Endodermal cell (in vitro differentiated cells): ENCODE results near the gene HENMT1. TPM values are rescaled to one million over a fixed set of nuclear protein-coding genes. Genes with fewer than 3 reads are reported as not detected.

Experiments
- DNase-seq: peaks from one replicate; pipeline ENCODE4 v3.0.0-alpha.2; 2017
- H3K27ac ChIP-seq: 2 replicates; pipeline ENCODE4 v1.5.1; 2013; ENCODE audit warnings: mild to moderate bottlenecking, low read depth, low read length, moderate library complexity
- H3K27me3 ChIP-seq: 2 replicates; pipeline ENCODE4 v1.6.1; 2013; ENCODE audit warnings: mild to moderate bottlenecking, low read length, moderate library complexity; ENCODE audit not compliant: insufficient read depth, control insufficient read depth, poor library complexity, severe bottlenecking
- H3K36me3 ChIP-seq: 2 replicates; pipeline ENCODE4 v1.7.0; 2013; ENCODE audit warnings: mild to moderate bottlenecking, low read length, moderate library complexity; ENCODE audit not compliant: control insufficient read depth, insufficient read depth
- H3K4me1 ChIP-seq: one replicate; pipeline ENCODE4 v1.7.0; 2013; ENCODE audit warnings: low read length; ENCODE audit not compliant: control insufficient read depth, insufficient read depth
- H3K4me3 ChIP-seq: 2 replicates; pipeline ENCODE4 v1.5.1; 2013; ENCODE audit warnings: mild to moderate bottlenecking, low read length, moderate library complexity
- H3K9ac ChIP-seq: 2 replicates; pipeline ENCODE4 v1.6.1; 2013; ENCODE audit warnings: mild to moderate bottlenecking, low read length, moderate library complexity; ENCODE audit not compliant: poor library complexity, severe bottlenecking; ENCODE audit errors: extremely low read depth
- H3K9me3 ChIP-seq: 2 replicates; pipeline ENCODE4 v1.6.1; 2013; ENCODE audit warnings: mild to moderate bottlenecking, low read length, moderate library complexity; ENCODE audit not compliant: control insufficient read depth
- H3K27ac Mint-ChIP-seq: 2 replicates; pipeline ENCODE4 v1.8.0; 2020; ENCODE audit warnings: mixed read lengths
- H3K27me3 Mint-ChIP-seq: 2 replicates; pipeline ENCODE4 v1.8.0; 2021; ENCODE audit warnings: mild to moderate bottlenecking, mixed read lengths; ENCODE audit not compliant: insufficient read depth
- H3K36me3 Mint-ChIP-seq: 2 replicates; pipeline ENCODE4 v1.8.0; 2020; ENCODE audit warnings: low read depth, mixed read lengths
- H3K4me1 Mint-ChIP-seq: 2 replicates; pipeline ENCODE4 v1.8.0; 2020; ENCODE audit warnings: mixed read lengths
- H3K4me3 Mint-ChIP-seq: 2 replicates; pipeline ENCODE4 v1.8.0; 2020; ENCODE audit warnings: mild to moderate bottlenecking, moderate library complexity, mixed read lengths
- H3K9me3 Mint-ChIP-seq: 2 replicates; pipeline ENCODE4 v1.8.0; 2020; ENCODE audit warnings: mild to moderate bottlenecking, mixed read lengths
- WGBS, 2 experiments: methylation state at CpG; one replicate each; pipeline versions ENCODE4 v1.1.5 to v1.1.7; 2013; ENCODE audit warnings: missing lambda C conversion rate in 2 of 2, mixed read lengths in 1 of 2; ENCODE audit not compliant: insufficient coverage in 1 of 2, insufficient read length in 1 of 2; 5-methylcytosine and 5-hydroxymethylcytosine counted together
- total RNA-seq, 2 donors: library from RNA; stranded (reverse); fragmentation: NEBNext Ultra II Directional in 1 of 2; extraction: Animal tissue kit (Norgen Biotek cat#: 25700) in 1 of 2; gene quantifications; 2 replicates in 1 of 2; 3 replicates in 1 of 2; pipeline ENCODE4 v1.2.1, GENCODE V29; 2021
- TF ChIP-seq, protein P1 (sequence below): fragments of 200-600 bp; sonication (generic); conservative IDR thresholded peaks from 2 replicates; pipeline ENCODE4 v1.5.0; 2021; ENCODE audit warnings: antibody characterized with exemption, mild to moderate bottlenecking

HENMT1 gene
- total RNA-seq, 2 donors from 2014 or later, result 4.3 to 7.4 TPM

DNA sequence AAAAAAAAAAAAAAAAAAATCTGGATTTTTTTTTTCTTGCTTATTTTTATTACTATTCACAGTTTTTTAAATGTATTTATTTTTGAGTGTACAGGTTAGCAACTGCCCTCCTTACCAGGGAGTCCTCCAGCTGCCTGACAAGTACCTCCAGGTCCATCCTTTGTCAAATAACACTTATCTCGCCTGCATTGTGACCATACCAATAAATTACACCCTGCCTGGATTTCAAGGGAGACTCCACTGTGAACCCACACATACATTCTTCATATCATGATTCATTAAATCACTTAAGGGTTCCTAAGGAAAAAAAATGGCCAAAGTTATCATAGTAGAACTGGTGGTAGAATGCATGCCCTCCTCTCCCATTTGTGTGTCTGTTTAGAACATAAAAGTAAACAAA lies 62.6 kb downstream of the HENMT1 start:
- Mint-ChIP-seq H3K9me3 (no peaks in the 10 kb centered on the region), H3K36me3 (peaks cover 3% of the 10 kb centered on the region), H3K27ac (no peak overlapping the region), H3K27me3 (no peaks in the 10 kb centered on the region), H3K4me1 (peaks cover 3% of the 10 kb centered on the region), H3K4me3 (no peak overlapping the region)
- Histone ChIP-seq H3K27me3 (no peaks in the 10 kb centered on the region), H3K9ac (no peak overlapping the region), H3K9me3 (no peaks in the 10 kb centered on the region), H3K4me3 (no peak overlapping the region), H3K4me1 (no peaks in the 10 kb centered on the region), H3K36me3 (peaks cover 20% of the 10 kb centered on the region), H3K27ac (no peak overlapping the region)
- 80 to 92% methylated on average over 1 of the region's 1 CpG for WGBS, 2 experiments
- DNase-seq, result no peak
- TF ChIP-seq, protein P1, sequence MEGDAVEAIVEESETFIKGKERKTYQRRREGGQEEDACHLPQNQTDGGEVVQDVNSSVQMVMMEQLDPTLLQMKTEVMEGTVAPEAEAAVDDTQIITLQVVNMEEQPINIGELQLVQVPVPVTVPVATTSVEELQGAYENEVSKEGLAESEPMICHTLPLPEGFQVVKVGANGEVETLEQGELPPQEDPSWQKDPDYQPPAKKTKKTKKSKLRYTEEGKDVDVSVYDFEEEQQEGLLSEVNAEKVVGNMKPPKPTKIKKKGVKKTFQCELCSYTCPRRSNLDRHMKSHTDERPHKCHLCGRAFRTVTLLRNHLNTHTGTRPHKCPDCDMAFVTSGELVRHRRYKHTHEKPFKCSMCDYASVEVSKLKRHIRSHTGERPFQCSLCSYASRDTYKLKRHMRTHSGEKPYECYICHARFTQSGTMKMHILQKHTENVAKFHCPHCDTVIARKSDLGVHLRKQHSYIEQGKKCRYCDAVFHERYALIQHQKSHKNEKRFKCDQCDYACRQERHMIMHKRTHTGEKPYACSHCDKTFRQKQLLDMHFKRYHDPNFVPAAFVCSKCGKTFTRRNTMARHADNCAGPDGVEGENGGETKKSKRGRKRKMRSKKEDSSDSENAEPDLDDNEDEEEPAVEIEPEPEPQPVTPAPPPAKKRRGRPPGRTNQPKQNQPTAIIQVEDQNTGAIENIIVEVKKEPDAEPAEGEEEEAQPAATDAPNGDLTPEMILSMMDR, result no peak

Other genes starting within 250 kb of the HENMT1 start
- gene NBPF6, start 210.8 kb downstream of the HENMT1 start, total RNA-seq, result not detected
- 10 to 100 TPM; 10.2 to 12.9 TPM for gene EEIG2, start 101.0 kb downstream of the HENMT1 start, total RNA-seq
- 10 to 100 TPM; 45.0 to 47.3 TPM for gene PRPF38B, start 31.2 kb upstream of the HENMT1 start, total RNA-seq
- gene FNDC7, start 51.8 kb upstream of the HENMT1 start, total RNA-seq, result not detected
- gene STXBP3, start 85.6 kb upstream of the HENMT1 start, total RNA-seq, result 10 to 100 TPM; 37.4 to 38.5 TPM
- gene AKNAD1, start 196.0 kb upstream of the HENMT1 start, total RNA-seq, result 1 to 10 TPM in 1 of 2 donors, under 1 TPM in 1; 0.20 to 2.0 TPM
- gene GPSM2, start 215.9 kb upstream of the HENMT1 start, total RNA-seq, result 10 to 100 TPM; 39.0 to 60.1 TPM